Muscle of leg (tissue), 11 donors: ENCODE data around the gene RAB11B. TPM values are rescaled to one million over a fixed set of nuclear protein-coding genes. Genes with fewer than 3 reads are reported as not detected.
A peak's percentile ranks its signal among the peaks of the same experiment; 100 is the strongest.

Source experiments
- DNase-seq: peaks from one replicate; pipeline ENCODE4 v3.0.0; 2013
- H3K27ac ChIP-seq: one replicate; pipeline ENCODE4 v1.5.1; 2013; ENCODE audit warnings: mild to moderate bottlenecking, low read length, control low read depth
- H3K27me3 ChIP-seq: one replicate; pipeline ENCODE4 v1.6.1; 2013; ENCODE audit warnings: low read length; ENCODE audit not compliant: control insufficient read depth, insufficient read depth
- H3K36me3 ChIP-seq: one replicate; pipeline ENCODE4 v1.6.1; 2013; ENCODE audit warnings: low read length; ENCODE audit not compliant: control insufficient read depth, insufficient read depth
- H3K4me1 ChIP-seq: one replicate; pipeline ENCODE4 v1.6.1; 2013; ENCODE audit warnings: low read length; ENCODE audit not compliant: control insufficient read depth, insufficient read depth
- H3K4me3 ChIP-seq: one replicate; pipeline ENCODE4 v1.5.1; 2013; ENCODE audit warnings: low read length, control low read depth
- H3K9me3 ChIP-seq: replicated peaks from 2 replicates; pipeline ENCODE4 v1.6.1; 2013; ENCODE audit warnings: low read depth, low read length; ENCODE audit not compliant: control insufficient read depth
- WGBS: methylation state at CpG from one replicate; pipeline ENCODE4 v1.1.5; 2013; ENCODE audit warnings: missing lambda C conversion rate; ENCODE audit not compliant: insufficient coverage; 5-methylcytosine and 5-hydroxymethylcytosine counted together
- polyA plus RNA-seq, 8 donors: library from polyadenylated mRNA; unstranded; fragments of 120-200 nt; gene quantifications; one replicate each; pipeline versions ENCODE4 v1.2.1 to v1.2.3, GENCODE V29; 2013; ENCODE audit warnings: inconsistent platforms in 1 of 8, low replicate concordance in 1 of 8; ENCODE audit not compliant: insufficient read length in 8 of 8, insufficient read depth in 1 of 8
- total RNA-seq: library from RNA; stranded (reverse); fragments of 120-200 nt; gene quantifications from one replicate; pipeline ENCODE4 v1.2.4, GENCODE V29; 2013

RAB11B gene
- total and polyA plus RNA-seq, 9 donors, result 9.5 to 96.3 (median 79.4) TPM

DNA sequence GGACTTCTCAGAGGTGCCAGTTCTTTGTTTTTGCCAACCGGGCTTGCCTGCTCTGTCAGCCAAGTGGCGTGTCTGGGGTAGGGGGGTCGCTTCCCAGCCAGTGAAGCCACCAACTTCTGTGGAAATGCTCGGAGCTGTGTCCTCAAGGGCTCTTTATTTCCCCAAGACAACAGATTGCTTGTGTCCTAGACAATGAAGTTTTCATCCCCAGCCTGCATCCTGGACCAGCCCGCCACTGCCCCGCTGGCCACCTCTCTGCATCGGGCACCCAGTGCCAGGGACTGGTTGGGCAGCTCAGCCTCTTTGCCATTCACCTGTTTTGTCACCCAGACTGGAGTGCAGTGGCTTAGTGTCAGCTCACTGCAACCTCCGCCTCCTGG, 3.7 kb downstream of the RAB11B start:
- Histone ChIP-seq H3K4me1 (peaks cover 56% of the 10 kb centered on the region), H3K4me3 (no peak overlapping the region), H3K36me3 (peaks cover 15% of the 10 kb centered on the region), H3K9me3 (no peaks in the 10 kb centered on the region), H3K27me3 (no peaks in the 10 kb centered on the region), H3K27ac (no peak overlapping the region)
- WGBS, result 92% methylated on average over 7 of the region's 8 CpGs
- DNase-seq, result no peak

- Histone ChIP-seq H3K4me3 (no peak overlapping the region), H3K36me3 (peaks cover 27% of the 10 kb centered on the region), H3K27ac (no peak overlapping the region), H3K4me1 (peaks cover 56% of the 10 kb centered on the region), H3K27me3 (no peaks in the 10 kb centered on the region), H3K9me3 (no peaks in the 10 kb centered on the region)
- WGBS, result 84% methylated on average over 13 of the region's 14 CpGs
- no peak for DNase-seq
Measured at GRCh38 chr19:8395621-8396082, 5.5 kb downstream of the RAB11B start.

DNA sequence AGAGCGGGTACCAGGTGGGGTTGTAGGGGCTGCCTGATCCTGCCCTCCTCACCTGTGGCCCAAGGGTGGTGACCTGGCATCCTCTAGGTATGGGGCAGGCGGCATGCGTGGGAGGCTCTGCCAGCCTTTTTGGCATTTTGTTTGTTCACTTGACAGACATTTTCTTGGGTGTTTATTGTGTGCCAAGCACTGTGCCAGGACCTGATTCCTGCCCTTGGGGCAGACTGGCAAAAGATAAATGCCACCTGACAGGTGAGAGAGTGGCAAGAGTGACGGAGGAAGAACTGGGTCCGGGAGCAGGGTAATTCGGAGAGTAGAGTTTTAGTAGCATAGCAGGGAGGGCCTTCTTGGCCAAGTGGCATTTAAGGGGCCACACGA, 6.0 kb downstream of the RAB11B start:
- 85% methylated on average over 5 of the region's 7 CpGs for WGBS
- DNase-seq, result no peak
- Histone ChIP-seq H3K27ac (no peak overlapping the region), H3K27me3 (no peaks in the 10 kb centered on the region), H3K36me3 (peaks cover 27% of the 10 kb centered on the region), H3K4me3 (no peak overlapping the region), H3K4me1 (peaks cover 52% of the 10 kb centered on the region), H3K9me3 (no peaks in the 10 kb centered on the region)

- H3K4me3 ChIP-seq, result no peak overlapping the region
- H3K9me3 ChIP-seq, result no peaks in the 10 kb centered on the region
- peaks cover 47% of the 10 kb centered on the region for H3K4me1 ChIP-seq
- H3K27me3 ChIP-seq, result no peaks in the 10 kb centered on the region
- no peak overlapping the region for H3K27ac ChIP-seq
- H3K36me3 ChIP-seq, result peaks cover 27% of the 10 kb centered on the region
- WGBS, result 60% methylated on average over 18 of the region's 22 CpGs
- peak; percentile 52 for DNase-seq
Measured at GRCh38 chr19:8396563-8397203, 6.5 kb downstream of the RAB11B start.

DNA sequence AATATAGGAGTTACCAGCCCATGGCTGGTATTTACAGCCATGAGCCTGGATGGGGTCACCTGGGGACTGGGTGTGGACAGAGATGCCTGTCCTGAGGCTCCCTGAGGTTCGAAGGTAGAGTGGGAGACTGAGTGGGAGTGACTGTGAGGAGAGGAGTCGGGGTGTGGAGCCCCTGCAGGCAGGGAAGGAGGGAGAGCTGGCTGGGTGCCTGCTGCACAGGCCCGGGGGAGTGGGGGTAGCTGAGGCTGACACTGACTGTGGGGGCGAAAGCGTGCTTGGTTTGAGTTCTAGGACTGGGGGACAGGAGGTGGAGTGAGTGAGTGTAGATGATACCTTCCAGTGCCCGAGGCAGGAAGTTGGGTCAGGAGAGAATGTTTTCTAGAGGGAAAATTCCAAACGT, 7.1 kb downstream of the RAB11B start:
- H3K4me1 ChIP-seq, result peaks cover 41% of the 10 kb centered on the region
- no peak overlapping the region for H3K27ac ChIP-seq
- no peak for DNase-seq
- H3K4me3 ChIP-seq, result no peak overlapping the region
- H3K27me3 ChIP-seq, result no peaks in the 10 kb centered on the region
- H3K9me3 ChIP-seq, result no peaks in the 10 kb centered on the region
- 26% methylated on average over 7 of the region's 7 CpGs for WGBS
- H3K36me3 ChIP-seq, result peaks cover 33% of the 10 kb centered on the region

DNA sequence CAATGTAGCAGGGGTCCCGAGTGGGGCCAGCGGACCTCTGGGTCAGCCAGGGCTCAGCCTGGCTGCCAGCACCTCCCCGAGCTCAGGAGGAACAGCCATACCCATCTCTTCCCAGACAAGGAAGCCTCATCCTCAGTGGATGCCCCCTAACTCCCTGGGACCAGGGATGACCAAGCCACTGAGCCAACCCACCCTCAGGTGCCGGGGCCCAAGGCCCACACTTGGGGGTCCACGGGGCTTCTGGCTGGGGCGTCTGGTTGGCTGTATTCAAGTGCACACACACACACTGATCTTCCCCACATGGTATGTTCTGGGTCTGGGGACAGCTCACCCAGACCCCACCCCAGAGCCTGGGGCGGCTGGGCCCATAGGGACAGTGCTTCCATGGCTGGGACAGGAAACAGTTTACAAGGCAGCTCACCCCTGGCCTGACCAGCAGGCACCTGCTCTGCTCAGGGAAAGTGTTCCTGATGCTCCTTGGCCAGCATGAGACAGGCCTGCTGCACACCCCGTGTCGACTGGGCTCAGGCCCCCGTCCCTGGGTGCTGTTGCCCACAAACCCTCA, 7.7 kb downstream of the RAB11B start:
- H3K36me3 ChIP-seq, result peaks cover 38% of the 10 kb centered on the region
- H3K27me3 ChIP-seq, result no peaks in the 10 kb centered on the region
- H3K9me3 ChIP-seq, result no peaks in the 10 kb centered on the region
- no peak overlapping the region for H3K27ac ChIP-seq
- peaks cover 36% of the 10 kb centered on the region for H3K4me1 ChIP-seq
- 55% methylated on average over 6 of the region's 10 CpGs for WGBS
- H3K4me3 ChIP-seq, result no peak overlapping the region
- no peak for DNase-seq

GRCh38 chr19:8398311-8398771, 8.2 kb downstream of the RAB11B start:
- Histone ChIP-seq H3K9me3 (no peaks in the 10 kb centered on the region), H3K27ac (no peak overlapping the region), H3K36me3 (peaks cover 44% of the 10 kb centered on the region), H3K27me3 (no peaks in the 10 kb centered on the region), H3K4me1 (peaks cover 31% of the 10 kb centered on the region), H3K4me3 (no peak overlapping the region)
- WGBS, result 61% methylated on average over 6 of the region's 9 CpGs
- DNase-seq, result no peak

GRCh38 chr19:8399681-8400188, 9.6 kb downstream of the RAB11B start:
- H3K27me3 ChIP-seq, result no peaks in the 10 kb centered on the region
- no peak overlapping the region for H3K27ac ChIP-seq
- no peaks in the 10 kb centered on the region for H3K9me3 ChIP-seq
- no peak overlapping the region for H3K4me3 ChIP-seq
- 93% methylated on average over 34 of the region's 34 CpGs for WGBS
- no peak for DNase-seq
- peaks cover 57% of the 10 kb centered on the region for H3K36me3 ChIP-seq
- H3K4me1 ChIP-seq, result peaks cover 17% of the 10 kb centered on the region

- DNase-seq, result no peak
- Histone ChIP-seq H3K9me3 (no peaks in the 10 kb centered on the region), H3K4me3 (no peak overlapping the region), H3K4me1 (peaks cover 11% of the 10 kb centered on the region), H3K36me3 (peaks cover 55% of the 10 kb centered on the region), H3K27ac (no peak overlapping the region), H3K27me3 (no peaks in the 10 kb centered on the region)
- WGBS, result 94% methylated on average over 21 of the region's 21 CpGs
Measured at GRCh38 chr19:8401981-8402411, 11.8 kb downstream of the RAB11B start.

DNA sequence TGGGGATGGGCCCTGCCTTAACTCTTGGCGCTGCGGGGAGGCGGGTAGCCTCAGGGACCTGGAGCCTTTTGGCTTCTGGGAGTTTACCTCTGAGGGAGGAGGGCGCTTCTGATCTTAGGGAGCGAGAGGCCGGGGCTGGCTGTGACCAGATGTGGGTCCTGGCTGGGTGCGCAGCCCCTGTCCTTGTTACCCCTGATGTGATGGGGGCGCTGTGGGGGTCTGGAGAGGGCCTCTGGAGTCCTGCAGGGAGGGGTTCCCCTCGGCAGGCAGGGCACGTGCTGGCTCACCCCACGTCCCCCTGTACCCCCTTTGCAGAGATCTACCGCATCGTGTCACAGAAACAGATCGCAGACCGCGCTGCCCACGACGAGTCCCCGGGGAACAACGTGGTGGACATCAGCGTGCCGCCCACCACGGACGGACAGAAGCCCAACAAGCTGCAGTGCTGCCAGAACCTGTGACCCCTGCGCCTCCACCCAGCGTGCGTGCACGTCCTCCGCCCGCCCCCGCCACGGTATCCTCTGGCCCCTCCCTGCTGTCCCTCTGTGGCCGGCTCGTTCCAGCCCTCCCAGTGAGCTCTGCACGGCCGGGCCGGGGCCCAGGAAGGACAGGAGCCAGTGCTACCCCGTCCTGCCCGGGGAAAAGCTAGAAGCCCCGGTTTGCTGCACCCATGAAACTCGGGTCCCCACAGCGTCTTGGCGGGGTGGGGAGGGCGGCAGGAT, 13.1 kb downstream of the RAB11B start:
- no peak overlapping the region for H3K27ac ChIP-seq
- no peaks in the 10 kb centered on the region for H3K9me3 ChIP-seq
- no peak overlapping the region for H3K4me3 ChIP-seq
- 86% methylated on average over 44 of the region's 44 CpGs for WGBS
- peaks cover 52% of the 10 kb centered on the region for H3K36me3 ChIP-seq
- no peak for DNase-seq
- peaks cover 3% of the 10 kb centered on the region for H3K4me1 ChIP-seq
- H3K27me3 ChIP-seq, result no peaks in the 10 kb centered on the region
